Esophagus squamous epithelium (tissue), 5 donors: ENCODE measurements around the gene GALNTL6. TPM values are rescaled to one million over a fixed set of nuclear protein-coding genes. Genes with fewer than 3 reads are reported as not detected.
"Not testable (repeated sequence)": the region's sequence is repeated elsewhere in the genome, so short reads cannot be mapped to it uniquely, and the experiment has no call there.

Source experiments
- DNase-seq: peaks from one replicate; lab custom pipeline; 2025; lab: John Stamatoyannopoulos, UW
- H3K27ac ChIP-seq, 4 donors: fragments of 200-600 bp; sonication (generic); one replicate each; pipeline ENCODE4 v1.5.1; 2016 to 2019; ENCODE audit warnings: mild to moderate bottlenecking in 1 of 4
- H3K27me3 ChIP-seq, 4 donors: fragments of 200-600 bp; sonication (generic); 1 replicate in 3 of 4; 2 replicates in 1 of 4; pipeline versions ENCODE4 v1.5.1 to v1.6.0; 2017 to 2021; ENCODE audit warnings: antibody characterized with exemption in 1 of 4
- H3K36me3 ChIP-seq, 3 donors: fragments of 200-600 bp; sonication (generic); one replicate each; pipeline ENCODE4 v1.5.1; 2016 to 2019
- H3K4me1 ChIP-seq, 3 donors: fragments of 200-600 bp; sonication (generic); one replicate each; pipeline ENCODE4 v1.5.1; 2017 to 2019
- H3K4me3 ChIP-seq, 4 donors: fragments of 200-600 bp; sonication (generic); 1 replicate in 3 of 4; 2 replicates in 1 of 4; pipeline ENCODE4 v1.5.1; 2016 to 2019; ENCODE audit warnings: mild to moderate bottlenecking in 2 of 4, moderate library complexity in 1 of 4
- H3K9me3 ChIP-seq, 3 donors: fragments of 200-600 bp; sonication (generic); one replicate each; pipeline ENCODE4 v1.5.1; 2016 to 2019
- POLR2A ChIP-seq, 4 donors: fragments of 450-650 bp; IDR thresholded peaks; one replicate each; pipeline ENCODE4 v1.6.1; 2017; ENCODE audit warnings: antibody characterized with exemption in 4 of 4, mild to moderate bottlenecking in 4 of 4, moderate library complexity in 3 of 4
- WGBS, 2 donors: methylation state at CpG; one replicate each; pipeline ENCODE4 v1.1.5; 2018; 5-methylcytosine and 5-hydroxymethylcytosine counted together
- intact Hi-C: fragments of 100-400 bp; cut with DNase I; formaldehyde crosslinking; loops from one replicate; pipeline ENCODE4 v1.15.0; 2022
- total RNA-seq, 4 donors: library from RNA; depleted of rRNA; stranded (reverse); fragments of >200 nt; gene quantifications; one replicate each; pipeline ENCODE4 v1.1.0, GENCODE V29; 2016
- TF ChIP-seq, protein P1 (sequence below), 6 experiments: fragments of 450-650 bp in 4 of 6; fragments of 200-600 bp in 2 of 6; sonication (generic) in 2 of 6; IDR thresholded peaks; one replicate each; pipeline ENCODE4 v1.5.1; 2016 to 2019; ENCODE audit warnings: antibody characterized with exemption in 6 of 6, mild to moderate bottlenecking in 4 of 6, moderate library complexity in 4 of 6
- donor health status: DM: yes; HTN: yes; CAD: no.

The GALNTL6 gene
- total RNA-seq, 4 donors from 2014 or later: 0.12 TPM; not detected in 3

DNA sequence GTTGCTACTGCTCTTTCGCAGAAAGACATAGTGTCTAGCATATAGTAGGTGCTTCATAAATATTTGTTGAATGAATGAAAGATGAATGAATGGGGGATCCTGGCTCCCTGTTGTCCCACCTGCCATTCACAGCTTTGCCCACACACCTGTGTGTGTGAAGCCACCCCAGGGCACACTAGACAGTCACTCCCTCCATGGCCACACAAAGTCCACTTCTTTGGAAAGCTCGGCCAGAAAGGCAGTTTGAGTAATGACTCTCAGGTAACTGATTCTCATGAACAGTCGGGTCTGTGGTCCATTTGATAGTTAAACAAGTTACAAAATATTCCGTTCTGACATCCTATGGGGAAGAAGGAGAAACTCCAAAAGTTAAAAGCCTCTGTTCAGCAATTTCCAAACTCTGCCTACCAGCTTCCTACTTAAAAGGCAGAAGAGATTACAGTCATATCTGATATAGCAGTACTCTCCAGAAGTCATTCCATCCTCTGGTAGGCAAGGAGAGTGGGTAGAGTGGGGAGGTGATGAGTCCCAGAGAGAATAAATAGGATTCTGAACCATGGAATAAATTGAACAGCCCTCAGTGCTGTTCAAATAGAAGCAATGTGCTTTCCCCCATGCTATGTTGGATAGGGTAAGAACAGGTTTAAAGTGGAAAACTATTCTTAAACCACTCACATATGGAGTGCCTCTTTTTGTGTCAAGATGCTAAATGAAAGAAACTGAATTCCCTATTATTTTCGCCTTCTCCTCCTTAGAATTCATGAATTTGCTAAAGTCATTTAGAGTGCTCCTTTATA lies 1150.5 kb downstream of the GALNTL6 start:
- no peak overlapping the region for H3K4me3 ChIP-seq

DNA sequence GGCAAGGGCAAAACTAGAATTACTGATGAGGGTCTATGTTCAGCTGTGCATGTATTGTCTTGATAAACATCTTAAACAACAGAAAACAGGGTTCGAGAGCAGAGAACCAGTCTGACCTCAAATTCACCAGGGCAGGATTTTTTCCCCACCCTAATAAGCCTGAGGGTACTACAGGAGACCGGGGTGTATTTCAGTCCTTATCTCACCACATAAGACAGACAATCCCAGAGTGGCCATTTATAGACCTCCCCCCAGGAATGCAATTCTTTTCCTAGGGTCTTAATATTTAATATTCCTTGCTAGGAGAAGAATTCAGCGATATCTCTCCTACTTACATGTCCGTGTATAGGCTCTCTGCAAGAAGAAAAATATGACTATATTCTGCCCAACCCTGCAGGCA lies 1157.0 kb downstream of the GALNTL6 start:
- H3K27ac ChIP-seq, intact Hi-C loops, H3K4me1 ChIP-seq, H3K4me3 ChIP-seq, H3K9me3 ChIP-seq, DNase-seq, H3K36me3 ChIP-seq: not testable (repeated sequence)
- whole genome bisulfite sequencing, 2 donors: 84 to 85% methylated on average over 4 of the region's 4 CpGs
- H3K27me3 ChIP-seq: peaks cover 0 to 17% (median 0%) of the 10 kb centered on the region in 4 donors

More for the DNA sequence above, 1150.5 kb downstream of the GALNTL6 start:
- Histone ChIP-seq H3K9me3 (no peaks in the 10 kb centered on the region), H3K4me1 (peaks cover 0 to 17% (median 4%) of the 10 kb centered on the region in 3 donors), H3K36me3 (no peaks in the 10 kb centered on the region), H3K27ac (no peak overlapping the region), H3K27me3 (peaks cover 0 to 13% (median 0%) of the 10 kb centered on the region in 4 donors)
- DNase-seq: no peak
- TF ChIP-seq POLR2A (IDR thresholded peaks at IDR 0.05): no peak
- TF ChIP-seq, protein P1, sequence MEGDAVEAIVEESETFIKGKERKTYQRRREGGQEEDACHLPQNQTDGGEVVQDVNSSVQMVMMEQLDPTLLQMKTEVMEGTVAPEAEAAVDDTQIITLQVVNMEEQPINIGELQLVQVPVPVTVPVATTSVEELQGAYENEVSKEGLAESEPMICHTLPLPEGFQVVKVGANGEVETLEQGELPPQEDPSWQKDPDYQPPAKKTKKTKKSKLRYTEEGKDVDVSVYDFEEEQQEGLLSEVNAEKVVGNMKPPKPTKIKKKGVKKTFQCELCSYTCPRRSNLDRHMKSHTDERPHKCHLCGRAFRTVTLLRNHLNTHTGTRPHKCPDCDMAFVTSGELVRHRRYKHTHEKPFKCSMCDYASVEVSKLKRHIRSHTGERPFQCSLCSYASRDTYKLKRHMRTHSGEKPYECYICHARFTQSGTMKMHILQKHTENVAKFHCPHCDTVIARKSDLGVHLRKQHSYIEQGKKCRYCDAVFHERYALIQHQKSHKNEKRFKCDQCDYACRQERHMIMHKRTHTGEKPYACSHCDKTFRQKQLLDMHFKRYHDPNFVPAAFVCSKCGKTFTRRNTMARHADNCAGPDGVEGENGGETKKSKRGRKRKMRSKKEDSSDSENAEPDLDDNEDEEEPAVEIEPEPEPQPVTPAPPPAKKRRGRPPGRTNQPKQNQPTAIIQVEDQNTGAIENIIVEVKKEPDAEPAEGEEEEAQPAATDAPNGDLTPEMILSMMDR (IDR thresholded peaks at IDR 0.05): no peak
- intact Hi-C loops: no loop called here
- 89 to 92% methylated on average over 5 of the region's 5 CpGs for WGBS, 2 donors

DNA sequence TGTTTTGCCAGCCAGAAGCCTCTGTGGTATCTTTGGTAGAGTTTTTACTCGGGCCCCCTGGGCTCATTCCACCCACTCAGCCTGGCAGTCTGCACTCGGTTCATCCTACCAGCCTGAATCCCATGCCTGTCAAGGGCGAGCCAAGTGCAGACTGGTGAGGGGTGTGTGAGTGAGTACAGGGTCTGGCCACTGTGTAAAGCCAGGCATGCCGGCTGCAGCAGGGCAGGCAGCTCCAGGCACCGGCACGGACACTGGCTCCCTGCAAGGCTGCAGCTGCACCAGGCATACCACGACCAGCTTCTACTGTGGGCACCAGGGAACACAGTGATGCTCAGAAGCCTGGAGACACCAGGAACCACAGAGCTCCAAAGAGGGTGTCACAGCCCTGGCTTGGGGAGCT lies 1161.4 kb downstream of the GALNTL6 start:
- WGBS, 2 donors: 36 to 72% methylated on average over 2 of the region's 7 CpGs
- Histone ChIP-seq H3K4me3 (no peak overlapping the region), H3K36me3 (no peaks in the 10 kb centered on the region), H3K9me3 (peaks cover 0 to 6% (median 6%) of the 10 kb centered on the region in 3 donors), H3K4me1 (peaks cover 0 to 10% (median 0%) of the 10 kb centered on the region in 3 donors), H3K27ac (no peak overlapping the region), H3K27me3 (peaks cover 0 to 17% (median 0%) of the 10 kb centered on the region in 4 donors)
- intact Hi-C loops: no loop called here
- DNase-seq: no peak
- TF ChIP-seq POLR2A (IDR thresholded peaks at IDR 0.05): no peak
- TF ChIP-seq, protein P1 (IDR thresholded peaks at IDR 0.05): no peak

DNA sequence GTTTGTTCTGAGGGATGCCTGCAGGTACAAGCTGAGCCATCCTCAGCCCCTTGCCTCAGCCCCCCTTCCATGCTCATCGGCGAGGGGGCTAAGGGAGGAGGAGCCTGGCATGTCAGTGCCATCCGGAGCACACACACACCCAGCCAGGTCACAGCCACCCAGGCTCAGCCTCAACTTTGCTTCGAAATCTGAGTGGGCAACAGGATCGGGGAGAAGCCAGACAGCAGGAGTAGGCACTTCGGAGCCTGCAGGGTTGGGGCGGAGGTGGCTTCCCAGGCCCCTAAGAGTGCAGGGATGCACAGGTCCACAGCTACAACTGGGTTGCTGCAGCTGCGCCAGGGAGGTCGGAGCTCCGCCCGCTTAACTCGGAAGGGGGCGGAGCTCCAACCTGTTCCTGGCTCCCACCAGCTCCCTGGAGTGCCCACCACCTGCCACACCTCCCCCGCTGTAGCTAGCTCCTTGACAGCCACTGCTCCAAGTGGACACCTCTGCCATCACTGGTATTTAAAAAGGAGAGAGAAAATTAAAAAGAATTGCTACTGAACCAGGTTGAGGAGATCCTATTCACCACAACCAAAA lies 1162.5 kb downstream of the GALNTL6 start:
- no peaks in the 10 kb centered on the region for H3K9me3 ChIP-seq
- WGBS, 2 donors: 83% methylated on average over 2 to 5 of the region's 14 CpGs
- H3K27me3 ChIP-seq: peaks cover 0 to 17% (median 0%) of the 10 kb centered on the region in 4 donors
- H3K36me3 ChIP-seq: no peaks in the 10 kb centered on the region
- no peak overlapping the region for H3K27ac ChIP-seq
- DNase-seq: no peak
- intact Hi-C loops: no loop called here
- H3K4me3 ChIP-seq: no peak overlapping the region
- TF ChIP-seq, protein P1 (IDR thresholded peaks at IDR 0.05): no peak
- TF ChIP-seq POLR2A (IDR thresholded peaks at IDR 0.05): no peak
- peaks cover 0 to 10% (median 0%) of the 10 kb centered on the region in 3 donors for H3K4me1 ChIP-seq

DNA sequence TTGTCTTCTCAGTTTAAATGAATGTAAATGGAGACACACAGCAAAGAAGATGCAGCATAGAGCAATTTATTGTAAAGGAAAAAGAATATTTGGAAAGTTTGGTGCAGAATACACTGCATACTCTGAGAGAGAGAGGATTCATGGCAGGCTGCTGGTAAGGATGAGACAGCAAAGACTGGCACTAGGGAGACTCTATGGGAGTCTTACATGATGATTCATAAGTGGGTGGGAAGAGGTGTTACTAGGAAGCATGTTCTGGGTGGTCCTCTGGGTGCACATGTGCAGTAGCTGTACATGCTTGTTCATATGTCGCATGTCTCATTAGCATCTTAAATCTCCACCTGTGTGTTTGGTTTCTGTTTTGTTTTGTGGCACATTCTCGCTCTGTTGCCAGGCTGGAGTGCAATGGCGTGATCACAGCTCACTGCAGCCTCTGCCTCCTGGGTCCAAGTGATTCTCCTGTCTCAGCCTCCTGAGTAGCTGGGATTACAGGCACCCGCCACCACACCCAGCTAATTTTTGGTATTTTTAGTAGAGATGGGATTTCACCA lies 1164.4 kb downstream of the GALNTL6 start:
- H3K27ac ChIP-seq, H3K9me3 ChIP-seq, H3K36me3 ChIP-seq, intact Hi-C loops, H3K4me3 ChIP-seq, DNase-seq: not testable (repeated sequence)
- H3K27me3 ChIP-seq: peaks cover 0 to 14% (median 0%) of the 10 kb centered on the region in 4 donors
- H3K4me1 ChIP-seq: peaks cover 0 to 23% (median 0%) of the 10 kb centered on the region in 3 donors
- whole genome bisulfite sequencing, 2 donors: 78 to 92% methylated on average over 4 of the region's 4 CpGs

DNA sequence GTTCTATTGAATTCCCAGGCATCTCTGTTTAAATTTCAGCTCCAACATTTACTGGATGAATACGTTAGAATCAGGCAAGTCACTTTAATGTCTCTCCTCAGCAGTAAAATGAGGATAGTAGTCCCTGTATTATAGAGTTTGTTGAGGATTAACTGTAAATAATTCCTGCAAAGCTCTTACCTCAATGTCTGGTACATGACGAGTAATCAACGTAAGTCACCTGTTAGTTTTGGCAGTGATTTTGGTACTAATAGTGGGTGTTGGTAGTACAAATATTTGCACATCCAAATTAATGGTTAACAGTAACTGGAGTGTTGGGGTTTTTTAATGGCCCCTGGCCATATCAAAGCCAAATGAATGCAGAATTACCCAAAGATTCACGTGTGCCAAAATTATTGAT lies 1165.6 kb downstream of the GALNTL6 start:
- Histone ChIP-seq H3K9me3 (no peaks in the 10 kb centered on the region), H3K4me3 (no peak overlapping the region), H3K27ac (no peak overlapping the region), H3K27me3 (peaks cover 0 to 11% (median 0%) of the 10 kb centered on the region in 4 donors), H3K36me3 (no peaks in the 10 kb centered on the region), H3K4me1 (peaks cover 0 to 36% (median 0%) of the 10 kb centered on the region in 3 donors)
- TF ChIP-seq, protein P1 (IDR thresholded peaks at IDR 0.05): no peak
- TF ChIP-seq POLR2A (IDR thresholded peaks at IDR 0.05): no peak
- intact Hi-C loops: no loop called here
- no peak for DNase-seq
- WGBS, 2 donors: 45 to 55% methylated on average over 4 of the region's 4 CpGs
